Esophagus muscularis mucosa (tissue), 4 donors: ENCODE data around the gene AK5. TPM values are rescaled to one million over a fixed set of nuclear protein-coding genes. Genes with fewer than 3 reads are reported as not detected.
A peak's percentile ranks its signal among the peaks of the same experiment; 100 is the strongest.

ENCODE experiments used
- DNase-seq: peaks from one replicate; pipeline ENCODE4 v3.0.0-alpha.2; 2017; ENCODE audit errors: extremely low spot score
- H3K27ac ChIP-seq, 4 donors: fragments of 200-600 bp; sonication (generic); replicated peaks in 1 of 4; 1 replicate in 3 of 4; 2 replicates in 1 of 4; pipeline ENCODE4 v1.5.1; 2016 to 2019; ENCODE audit warnings: mild to moderate bottlenecking in 1 of 4
- H3K27me3 ChIP-seq, 4 donors: fragments of 200-600 bp; sonication (generic); one replicate each; pipeline versions ENCODE4 v1.5.1 to v1.6.0; 2016 to 2019
- H3K36me3 ChIP-seq, 4 donors: fragments of 200-600 bp; sonication (generic); one replicate each; pipeline ENCODE4 v1.5.1; 2016 to 2019
- H3K4me1 ChIP-seq, 4 donors: fragments of 200-600 bp; sonication (generic); one replicate each; pipeline ENCODE4 v1.5.1; 2016 to 2019
- H3K4me3 ChIP-seq, 4 donors: fragments of 200-600 bp; sonication (generic); 1 replicate in 2 of 4; 2 replicates in 2 of 4; pipeline ENCODE4 v1.5.1; 2016 to 2019; ENCODE audit warnings: mild to moderate bottlenecking in 4 of 4, moderate library complexity in 1 of 4
- H3K9me3 ChIP-seq, 4 donors: fragments of 200-600 bp; sonication (generic); 1 replicate in 3 of 4; 2 replicates in 1 of 4; pipeline ENCODE4 v1.5.1; 2016 to 2019
- CTCF ChIP-seq, 3 experiments: fragments of 200-600 bp in 2 of 3; fragments of 450-650 bp in 1 of 3; sonication (generic) in 2 of 3; IDR thresholded peaks; one replicate each; pipeline ENCODE4 v1.5.1; 2017 to 2019; ENCODE audit warnings: antibody characterized with exemption in 3 of 3, mild to moderate bottlenecking in 2 of 3, moderate library complexity in 1 of 3
- EP300 ChIP-seq: sonication (generic); formaldehyde crosslinking; IDR thresholded peaks from one replicate; pipeline ENCODE4 v1.6.1; 2017; ENCODE audit warnings: antibody characterized with exemption
- POLR2A ChIP-seq: fragments of 450-650 bp; IDR thresholded peaks from one replicate; pipeline ENCODE4 v1.6.1; 2017; ENCODE audit warnings: antibody characterized with exemption, moderate library complexity, mild to moderate bottlenecking, low read depth
- POLR2AphosphoS5 ChIP-seq, 2 donors: sonication (generic); formaldehyde crosslinking; IDR thresholded peaks; one replicate each; pipeline ENCODE4 v1.6.1; 2017; ENCODE audit warnings: antibody characterized with exemption in 2 of 2
- WGBS: methylation state at CpG from one replicate; pipeline ENCODE4 v1.1.5; 2018; 5-methylcytosine and 5-hydroxymethylcytosine counted together
- intact Hi-C: fragments of 100-400 bp; cut with DNase I; formaldehyde crosslinking; loops from one replicate; pipeline ENCODE4 v1.15.1; 2023
- total RNA-seq, 4 donors: library from RNA; depleted of rRNA; stranded (reverse); fragments of >200 nt; gene quantifications; one replicate each; pipeline versions ENCODE4 v1.1.0 to v1.2.1, GENCODE V29; 2016

Gene AK5
- total RNA-seq, 4 donors from 2014 or later = 0.97 to 2.5 (median 2.0) TPM

- TF ChIP-seq EP300 (no peak), POLR2A (no peak), POLR2AphosphoS5 (IDR thresholded peaks at IDR 0.05) (no peak), CTCF (IDR thresholded peaks at IDR 0.05) (no peak)
- Histone ChIP-seq H3K4me3 (no peak overlapping the region), H3K36me3 (no peaks in the 10 kb centered on the region), H3K4me1 (peaks cover under 1 to 6% (median 6%) of the 10 kb centered on the region in 4 donors), H3K27me3 (peaks cover 0 to 21% (median under 1%) of the 10 kb centered on the region in 4 donors), H3K27ac (no peak overlapping the region), H3K9me3 (no peaks in the 10 kb centered on the region)
- DNase-seq = no peak
- 57% methylated on average over 2 of the region's 2 CpGs for WGBS
- intact Hi-C loops = no loop called here
These were observed 4.9 kb upstream of the AK5 start for GRCh38 chr1:77276941-77277340.

- intact Hi-C loops = no loop called here
- Histone ChIP-seq H3K36me3 (no peaks in the 10 kb centered on the region), H3K4me3 (no peak overlapping the region), H3K9me3 (no peaks in the 10 kb centered on the region), H3K27ac (no peak overlapping the region), H3K4me1 (peaks cover 8 to 21% (median 20%) of the 10 kb centered on the region in 4 donors), H3K27me3 (peaks cover 0 to 49% (median 7%) of the 10 kb centered on the region in 4 donors)
- TF ChIP-seq POLR2A (no peak), EP300 (no peak), POLR2AphosphoS5 (IDR thresholded peaks at IDR 0.05) (no peak), CTCF (IDR thresholded peaks at IDR 0.05) (no peak)
- WGBS = 74% methylated on average over 2 of the region's 2 CpGs
- no peak for DNase-seq
These were observed 1.9 kb upstream of the AK5 start for GRCh38 chr1:77279929-77280328.

- Histone ChIP-seq H3K27me3 (peaks cover 0 to 54% (median 7%) of the 10 kb centered on the region in 4 donors), H3K9me3 (no peaks in the 10 kb centered on the region), H3K36me3 (no peaks in the 10 kb centered on the region), H3K4me3 (no peak overlapping the region), H3K27ac (no peak overlapping the region), H3K4me1 (peaks cover 8 to 21% (median 20%) of the 10 kb centered on the region in 4 donors)
- DNase-seq = no peak
- TF ChIP-seq POLR2A (no peak), EP300 (no peak), CTCF (IDR thresholded peaks at IDR 0.05) (no peak), POLR2AphosphoS5 (IDR thresholded peaks at IDR 0.05) (no peak)
- intact Hi-C loops = no loop called here
- 89% methylated on average over 4 of the region's 4 CpGs for WGBS
These were observed 857 bp upstream of the AK5 start for GRCh38 chr1:77280962-77281361.

- intact Hi-C loops = no loop called here
- Histone ChIP-seq H3K4me1 (peaks cover 8 to 21% (median 20%) of the 10 kb centered on the region in 4 donors), H3K36me3 (no peaks in the 10 kb centered on the region), H3K27me3 (peaks cover 0 to 54% (median 7%) of the 10 kb centered on the region in 4 donors), H3K9me3 (no peaks in the 10 kb centered on the region), H3K4me3 (peak overlapping the region; percentile 53 to 71 (median 61)), H3K27ac (no peak overlapping the region)
- DNase-seq = no peak
- TF ChIP-seq EP300 (no peak), POLR2AphosphoS5 (IDR thresholded peaks at IDR 0.05) (no peak), POLR2A (no peak), CTCF (IDR thresholded peaks at IDR 0.05) (no peak)
- WGBS = 0% methylated on average over 30 of the region's 47 CpGs
These were observed 507 bp downstream of the AK5 start for GRCh38 chr1:77282187-77282865.
